ENCODE results near the gene ECSIT.

Gene ECSIT

GRCh38 chr19:11550265-11550664 lies 21.3 kb upstream of the ECSIT start:
- DNase-seq (ENCODE audit: low read depth, low spot score) = no peak

- DNase-seq (ENCODE audit: low read depth, low spot score) = no peak
Measured at GRCh38 chr19:11549386-11549953, 20.5 kb upstream of the ECSIT start.

- no peak for DNase-seq (ENCODE audit: low read depth, low spot score)
Measured at GRCh38 chr19:11547929-11548700, 19.2 kb upstream of the ECSIT start.

- no peak for DNase-seq (ENCODE audit: low read depth, low spot score)
Measured at GRCh38 chr19:11541238-11541637, 12.3 kb upstream of the ECSIT start.

GRCh38 chr19:11540645-11541044 lies 11.7 kb upstream of the ECSIT start:
- DNase-seq (ENCODE audit: low read depth, low spot score) = no peak

- DNase-seq (ENCODE audit: low read depth, low spot score) = peak; percentile 60
Measured at GRCh38 chr19:11539495-11540365, 10.8 kb upstream of the ECSIT start.

- DNase-seq (ENCODE audit: low read depth, low spot score) = peak; percentile 95
Measured at GRCh38 chr19:11538232-11539036, 9.5 kb upstream of the ECSIT start, which contains the start of gene CNN1. Gene CNN1, plus strand, starts transcription at chr19:11538851. Its CDS starts 77 bp downstream, at chr19:11538928.

GRCh38 chr19:11535792-11536595 lies 7.1 kb upstream of the ECSIT start:
- DNase-seq (ENCODE audit: low read depth, low spot score) = peak; percentile 98

GRCh38 chr19:11534948-11535347 lies 6.0 kb upstream of the ECSIT start:
- DNase-seq (ENCODE audit: low read depth, low spot score) = no peak

- no peak for DNase-seq (ENCODE audit: low read depth, low spot score)
Measured at GRCh38 chr19:11534538-11534937, 5.6 kb upstream of the ECSIT start.

GRCh38 chr19:11530432-11530831 lies 1.5 kb upstream of the ECSIT start:
- peak; percentile 90 for DNase-seq (ENCODE audit: low read depth, low spot score)

- no peak for DNase-seq (ENCODE audit: low read depth, low spot score)
Measured at GRCh38 chr19:11519138-11519537, 9.8 kb downstream of the ECSIT start.

GRCh38 chr19:11513946-11514345 lies 15.0 kb downstream of the ECSIT start:
- no peak for DNase-seq (ENCODE audit: low read depth, low spot score)

- no peak for DNase-seq (ENCODE audit: low read depth, low spot score)
Measured at GRCh38 chr19:11510444-11510843, 18.5 kb downstream of the ECSIT start.

GRCh38 chr19:11507370-11508078 lies 21.4 kb downstream of the ECSIT start:
- peak; percentile 5 for DNase-seq (ENCODE audit: low read depth, low spot score)

- peak; percentile 10 for DNase-seq (ENCODE audit: low read depth, low spot score)
Measured at GRCh38 chr19:11506967-11507366, 22.0 kb downstream of the ECSIT start.

- DNase-seq (ENCODE audit: low read depth, low spot score) = no peak
Measured at GRCh38 chr19:11506101-11506555, 22.8 kb downstream of the ECSIT start.

- peak; percentile 96 for DNase-seq (ENCODE audit: low read depth, low spot score)
Measured at GRCh38 chr19:11505504-11506100, 23.3 kb downstream of the ECSIT start, which contains the start of gene ZNF653. Gene ZNF653, minus strand, starts transcription at chr19:11505839. Its CDS starts 53 bp downstream, at chr19:11505786.

- peak; percentile 98 for DNase-seq (ENCODE audit: low read depth, low spot score)
Measured at GRCh38 chr19:11505032-11505503, 23.9 kb downstream of the ECSIT start.

All from ELF-1 (cell line).